Tibial nerve (tissue), 4 donors: ENCODE measurements around the gene OLFM3. TPM values are rescaled to one million over a fixed set of nuclear protein-coding genes. Genes with fewer than 3 reads are reported as not detected.

Experiments used
- DNase-seq, 2 donors: peaks; one replicate each; pipeline ENCODE4 v3.0.0-alpha.2; 2019; ENCODE audit warnings: low spot score in 2 of 2
- H3K27ac ChIP-seq, 4 donors: fragments of 200-600 bp; sonication (generic) in 3 of 4; one replicate each; pipeline ENCODE4 v1.5.1; 2017 to 2019; ENCODE audit warnings: mild to moderate bottlenecking in 1 of 4
- H3K27me3 ChIP-seq, 2 donors: fragments of 200-600 bp; sonication (generic) in 1 of 2; one replicate each; pipeline versions ENCODE4 v1.5.1 to v1.6.0; 2017 to 2019
- H3K36me3 ChIP-seq, 3 donors: fragments of 200-600 bp; sonication (generic); one replicate each; pipeline ENCODE4 v1.5.1; 2018 to 2019
- H3K4me1 ChIP-seq, 4 donors: fragments of 200-600 bp; sonication (generic) in 3 of 4; one replicate each; pipeline ENCODE4 v1.5.1; 2017 to 2019
- H3K4me3 ChIP-seq, 4 donors: fragments of 200-600 bp; sonication (generic) in 3 of 4; one replicate each; pipeline ENCODE4 v1.5.1; 2017 to 2019; ENCODE audit warnings: mild to moderate bottlenecking in 1 of 4, moderate library complexity in 1 of 4
- H3K9me3 ChIP-seq, 4 donors: fragments of 200-600 bp; sonication (generic) in 3 of 4; one replicate each; pipeline ENCODE4 v1.5.1; 2017 to 2019
- EP300 ChIP-seq, 2 donors: sonication (generic); formaldehyde crosslinking; IDR thresholded peaks; one replicate each; pipeline ENCODE4 v1.6.1; 2017; ENCODE audit warnings: antibody characterized with exemption in 2 of 2, mild to moderate bottlenecking in 1 of 2
- POLR2A ChIP-seq, 2 donors: fragments of 450-650 bp; IDR thresholded peaks; one replicate each; pipeline ENCODE4 v1.6.1; 2017; ENCODE audit warnings: antibody characterized with exemption in 2 of 2, mild to moderate bottlenecking in 2 of 2, moderate library complexity in 2 of 2
- WGBS, 2 donors: methylation state at CpG; one replicate each; pipeline ENCODE4 v1.1.5; 2018; 5-methylcytosine and 5-hydroxymethylcytosine counted together
- total RNA-seq, 4 donors: library from RNA; depleted of rRNA; stranded (reverse); fragments of >200 nt; gene quantifications; one replicate each; pipeline ENCODE4 v1.1.0, GENCODE V29; 2016
- TF ChIP-seq, protein P1 (sequence below), 5 experiments: fragments of 200-600 bp in 3 of 5; fragments of 450-650 bp in 2 of 5; sonication (generic) in 3 of 5; IDR thresholded peaks; one replicate each; pipeline ENCODE4 v1.5.1; 2016 to 2019; ENCODE audit warnings: antibody characterized with exemption in 5 of 5, mild to moderate bottlenecking in 3 of 5, moderate library complexity in 2 of 5

OLFM3 gene
- total RNA-seq, 4 donors from 2014 or later, result not detected

DNA sequence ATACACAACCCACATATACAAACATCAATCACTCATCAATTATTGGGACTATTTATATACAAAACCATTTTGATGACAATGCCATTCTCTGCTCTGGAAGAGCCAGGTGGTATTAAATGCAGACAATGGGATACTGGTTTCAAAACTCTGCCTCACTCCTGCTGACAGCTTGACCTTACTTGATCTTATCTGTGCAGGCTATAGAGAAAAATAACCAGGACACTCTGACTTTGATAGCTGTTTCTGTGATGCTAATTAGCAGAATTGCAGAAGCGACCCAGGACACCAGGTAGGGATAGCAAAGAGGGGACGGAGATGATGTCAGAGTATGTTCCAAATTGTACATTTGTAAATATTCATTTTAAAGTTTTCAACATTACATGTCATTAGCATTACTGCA, 89.5 kb downstream of the OLFM3 start:
- Histone ChIP-seq H3K36me3 (no peaks in the 10 kb centered on the region), H3K27ac (no peak overlapping the region), H3K9me3 (no peaks in the 10 kb centered on the region), H3K27me3 (no peaks in the 10 kb centered on the region), H3K4me1 (no peaks in the 10 kb centered on the region), H3K4me3 (no peak overlapping the region)
- DNase-seq, result no peak
- WGBS, 2 donors, result 80 to 89% methylated on average over 2 of the region's 2 CpGs
- TF ChIP-seq EP300 (IDR thresholded peaks at IDR 0.05) (no peak), POLR2A (IDR thresholded peaks at IDR 0.05) (no peak)
- TF ChIP-seq, protein P1, sequence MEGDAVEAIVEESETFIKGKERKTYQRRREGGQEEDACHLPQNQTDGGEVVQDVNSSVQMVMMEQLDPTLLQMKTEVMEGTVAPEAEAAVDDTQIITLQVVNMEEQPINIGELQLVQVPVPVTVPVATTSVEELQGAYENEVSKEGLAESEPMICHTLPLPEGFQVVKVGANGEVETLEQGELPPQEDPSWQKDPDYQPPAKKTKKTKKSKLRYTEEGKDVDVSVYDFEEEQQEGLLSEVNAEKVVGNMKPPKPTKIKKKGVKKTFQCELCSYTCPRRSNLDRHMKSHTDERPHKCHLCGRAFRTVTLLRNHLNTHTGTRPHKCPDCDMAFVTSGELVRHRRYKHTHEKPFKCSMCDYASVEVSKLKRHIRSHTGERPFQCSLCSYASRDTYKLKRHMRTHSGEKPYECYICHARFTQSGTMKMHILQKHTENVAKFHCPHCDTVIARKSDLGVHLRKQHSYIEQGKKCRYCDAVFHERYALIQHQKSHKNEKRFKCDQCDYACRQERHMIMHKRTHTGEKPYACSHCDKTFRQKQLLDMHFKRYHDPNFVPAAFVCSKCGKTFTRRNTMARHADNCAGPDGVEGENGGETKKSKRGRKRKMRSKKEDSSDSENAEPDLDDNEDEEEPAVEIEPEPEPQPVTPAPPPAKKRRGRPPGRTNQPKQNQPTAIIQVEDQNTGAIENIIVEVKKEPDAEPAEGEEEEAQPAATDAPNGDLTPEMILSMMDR (IDR thresholded peaks at IDR 0.05), result no peak

- DNase-seq, result no peak
- H3K4me1 ChIP-seq, result no peaks in the 10 kb centered on the region
- 31 to 32% methylated on average over 2 of the region's 2 CpGs for WGBS, 2 donors
- no peaks in the 10 kb centered on the region for H3K36me3 ChIP-seq
- H3K27ac ChIP-seq, result no peak overlapping the region
- no peaks in the 10 kb centered on the region for H3K9me3 ChIP-seq
- H3K4me3 ChIP-seq, result no peak overlapping the region
- no peaks in the 10 kb centered on the region for H3K27me3 ChIP-seq
- TF ChIP-seq EP300 (IDR thresholded peaks at IDR 0.05) (no peak), POLR2A (IDR thresholded peaks at IDR 0.05) (no peak)
- TF ChIP-seq, protein P1 (IDR thresholded peaks at IDR 0.05), result no peak
Observed at GRCh38 chr1:101905283-101905835, 91.4 kb downstream of the OLFM3 start.

GRCh38 chr1:101902199-101902598, 94.5 kb downstream of the OLFM3 start:
- DNase-seq, result no peak
- no peaks in the 10 kb centered on the region for H3K9me3 ChIP-seq
- H3K27me3 ChIP-seq, result no peaks in the 10 kb centered on the region
- TF ChIP-seq, protein P1 (IDR thresholded peaks at IDR 0.05), result no peak
- TF ChIP-seq EP300 (IDR thresholded peaks at IDR 0.05) (no peak), POLR2A (IDR thresholded peaks at IDR 0.05) (no peak)
- no peak overlapping the region for H3K4me3 ChIP-seq
- WGBS, 2 donors, result 96 to 97% methylated on average over 1 of the region's 1 CpG
- no peak overlapping the region for H3K27ac ChIP-seq
- H3K36me3 ChIP-seq, result no peaks in the 10 kb centered on the region
- H3K4me1 ChIP-seq, result no peaks in the 10 kb centered on the region

GRCh38 chr1:101898137-101898536, 98.6 kb downstream of the OLFM3 start:
- Histone ChIP-seq H3K9me3 (no peaks in the 10 kb centered on the region), H3K27me3 (no peaks in the 10 kb centered on the region), H3K27ac (no peak overlapping the region), H3K4me1 (no peaks in the 10 kb centered on the region), H3K4me3 (no peak overlapping the region), H3K36me3 (no peaks in the 10 kb centered on the region)
- no peak for TF ChIP-seq EP300 (IDR thresholded peaks at IDR 0.05)
- TF ChIP-seq, protein P1 (IDR thresholded peaks at IDR 0.05), result no peak
- no peak for TF ChIP-seq POLR2A (IDR thresholded peaks at IDR 0.05)
- 81 to 87% methylated on average over 2 of the region's 2 CpGs for WGBS, 2 donors
- DNase-seq, result no peak

- Histone ChIP-seq H3K9me3 (no peaks in the 10 kb centered on the region), H3K27ac (no peak overlapping the region), H3K27me3 (no peaks in the 10 kb centered on the region), H3K36me3 (no peaks in the 10 kb centered on the region), H3K4me3 (no peak overlapping the region), H3K4me1 (no peaks in the 10 kb centered on the region)
- TF ChIP-seq POLR2A (IDR thresholded peaks at IDR 0.05) (no peak), EP300 (IDR thresholded peaks at IDR 0.05) (no peak)
- TF ChIP-seq, protein P1 (IDR thresholded peaks at IDR 0.05), result no peak
- 55 to 66% methylated on average over 2 of the region's 2 CpGs for WGBS, 2 donors
- no peak for DNase-seq
Observed at GRCh38 chr1:101884621-101885020, 112.1 kb downstream of the OLFM3 start.
